Gastrocnemius medialis (tissue), 4 donors: Measurements from ENCODE around the gene PARN.
"Not testable (repeated sequence)": the region's sequence is repeated elsewhere in the genome, so short reads cannot be mapped to it uniquely, and the experiment has no call there.

ENCODE experiments used
- CTCF ChIP-seq, 5 experiments: fragments of 450-650 bp in 3 of 5; fragments of 200-600 bp in 2 of 5; sonication (generic) in 2 of 5; IDR thresholded peaks in 4 of 5; conservative IDR thresholded peaks in 1 of 5; 1 replicate in 4 of 5; 2 replicates in 1 of 5; pipeline ENCODE4 v1.5.1; 2016 to 2019; ENCODE audit warnings: antibody characterized with exemption in 5 of 5, mild to moderate bottlenecking in 3 of 5, moderate library complexity in 3 of 5
- POLR2A ChIP-seq, 2 donors: fragments of 450-650 bp; IDR thresholded peaks; one replicate each; pipeline ENCODE4 v1.6.1; 2017; ENCODE audit warnings: antibody characterized with exemption in 2 of 2, mild to moderate bottlenecking in 2 of 2, moderate library complexity in 2 of 2

DNA sequence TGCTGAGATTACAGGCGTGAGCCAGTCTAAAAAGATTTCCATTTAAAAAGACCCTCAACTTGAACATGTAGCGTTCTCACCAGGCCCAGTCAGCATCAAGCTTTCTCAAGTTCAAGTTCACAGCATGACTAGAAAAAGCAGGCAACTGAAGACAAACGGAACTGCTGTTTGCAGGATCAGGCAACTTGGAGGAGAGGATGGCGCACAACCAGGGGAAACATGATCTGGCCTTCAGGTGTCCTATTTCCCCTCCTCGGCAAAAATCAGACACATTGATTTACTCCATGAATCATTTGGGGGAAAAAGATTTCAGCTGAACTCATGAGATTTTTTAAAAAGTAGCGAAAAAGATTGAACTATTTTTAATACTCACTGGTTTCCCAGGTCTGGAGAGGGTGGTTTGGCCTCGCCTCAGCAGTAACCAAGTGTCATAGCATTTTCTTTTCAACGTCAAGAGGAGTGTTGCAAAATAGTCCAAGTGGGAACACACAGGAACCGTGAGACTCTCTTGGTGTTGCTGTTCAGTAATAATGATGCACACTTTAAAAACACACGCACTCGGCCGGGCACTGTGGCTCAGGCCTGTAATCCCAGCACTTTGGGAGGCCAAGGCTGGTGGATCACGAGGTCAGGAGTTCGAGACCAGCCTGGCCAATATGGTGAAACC is 201.0 kb downstream of the PARN start:
- not testable (repeated sequence) for TF ChIP-seq CTCF (IDR thresholded peaks at IDR 0.05 in 4 of 5, conservative IDR thresholded peaks at IDR 0.05 in 1 of 5); POLR2A (IDR thresholded peaks at IDR 0.05)
